Measurements from ENCODE around the gene ANKEF1. TPM values are rescaled to one million over a fixed set of nuclear protein-coding genes. Genes with fewer than 3 reads are reported as not detected.

ANKEF1 gene
- total and polyA plus RNA-seq, 10 of the 15 experiments (the other 5 are each of a cell fraction or from before 2014, with no cell fraction given), result 0.04 to 3.0 (median 0.89) TPM

- BruUV-seq (replicated peaks), result no TSS peak
- H3K27ac ChIP-seq (ENCODE audit: control insufficient read depth, insufficient read depth), result no peak overlapping the region
- no peaks in the 10 kb centered on the region for H3K79me2 ChIP-seq (ENCODE audit: control insufficient read depth, insufficient read depth, low read length)
- ChIA-PET POLR2A (no interaction called here), RAD21 (ENCODE audit: unreplicated experiment) (no interaction called here), CTCF (no interaction called here), SMC1A (ENCODE audit: uncharacterized antibody, unreplicated experiment) (no interaction called here)
- H3K4me1 ChIP-seq (ENCODE audit: control insufficient read depth, insufficient read depth, low read length), result no peaks in the 10 kb centered on the region
- H3K4me3 ChIP-seq, result no peak overlapping the region
- no peaks in the 10 kb centered on the region for H3K36me3 ChIP-seq (ENCODE audit: control insufficient read depth in 2 of 2, insufficient read depth in 2 of 2, low read length in 1 of 2)
- DNase-seq (ENCODE audit: low read depth, low spot score), result no peak
- no peak overlapping the region for H3K4me2 ChIP-seq (ENCODE audit: control insufficient read depth, insufficient read depth)
- ATAC-seq, result no peak
- in situ Hi-C loops (cut with MboI), result loop anchor here (25.0 kb wide), 1 partner anchor 1543 kb away; no protein-coding TSS in a partner anchor
- TF ChIP-seq FOXM1 (IDR thresholded peaks at IDR 0.05; ENCODE audit: low read depth, low read length), result no peak
- TF ChIP-seq ZNF384 (IDR thresholded peaks at IDR 0.05; ENCODE audit: borderline replicate concordance, low read depth, low read length), result no peak
- no peak for TF ChIP-seq STAT1 (conservative IDR thresholded peaks at IDR 0.05)
- TF ChIP-seq GATAD2B (conservative IDR thresholded peaks at IDR 0.05; ENCODE audit: low read depth), result no peak
- TF ChIP-seq RAD21 (IDR thresholded peaks at IDR 0.05; ENCODE audit: insufficient read depth, low read depth, low read length), result no peak
- no peak for TF ChIP-seq RELB (IDR thresholded peaks at IDR 0.05; ENCODE audit: low read depth)
- H3K9ac ChIP-seq (ENCODE audit: control insufficient read depth, insufficient read depth, low read length), result no peak overlapping the region
- H4K20me1 ChIP-seq (ENCODE audit: control insufficient read depth, insufficient read depth), result no peaks in the 10 kb centered on the region
- no peaks in the 10 kb centered on the region for H3K27me3 ChIP-seq (replicated peaks in 1 of 2; ENCODE audit: control insufficient read depth in 2 of 2, insufficient read depth in 2 of 2, low read length in 1 of 2)
- H2AFZ ChIP-seq (ENCODE audit: control insufficient read depth, low read depth, low read length), result no peak overlapping the region
- H3K9me3 ChIP-seq (replicated peaks; ENCODE audit: control insufficient read depth, insufficient read depth, low read length), result no peaks in the 10 kb centered on the region
- no peak for FAIRE-seq
- intact Hi-C loops (cut with micrococcal nuclease; ENCODE audit: unreplicated experiment), result no loop called here
Observed at GRCh38 chr20:9994676-9995075, 40.1 kb upstream of the ANKEF1 start.

All from GM12878 (cell line).